ENCODE measurements around the gene KLHL30. TPM values are rescaled to one million over a fixed set of nuclear protein-coding genes. Genes with fewer than 3 reads are reported as not detected.

The KLHL30 gene
- total and polyA plus RNA-seq, 3 donors from 2014 or later, result 0.16 to 0.37 (median 0.29) TPM

DNA sequence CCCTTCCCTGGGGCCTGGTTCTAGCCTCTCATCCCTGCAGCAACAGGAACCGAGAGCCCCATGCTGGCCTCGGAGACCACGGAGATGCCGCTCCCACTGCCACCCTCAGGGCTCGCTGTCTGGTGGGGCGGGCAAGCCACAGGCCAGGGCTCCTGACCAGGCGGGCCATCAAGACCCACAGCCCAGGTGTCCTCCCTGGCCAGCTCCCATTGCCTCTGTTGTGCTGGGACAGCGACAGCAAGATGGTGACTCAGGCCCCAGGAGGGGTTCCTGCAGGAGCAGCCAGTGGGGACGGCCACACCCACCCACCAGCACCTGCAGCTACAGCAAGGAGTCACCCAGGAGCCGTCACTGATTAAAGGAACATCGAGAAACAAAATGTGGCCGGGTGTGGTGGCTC is 7.4 kb downstream of the KLHL30 start:
- 87 to 94% methylated on average over 8 to 12 of the region's 12 CpGs for WGBS, 2 donors
- TF ChIP-seq POLR2A (IDR thresholded peaks at IDR 0.05), result no peak
- TF ChIP-seq, protein P1, sequence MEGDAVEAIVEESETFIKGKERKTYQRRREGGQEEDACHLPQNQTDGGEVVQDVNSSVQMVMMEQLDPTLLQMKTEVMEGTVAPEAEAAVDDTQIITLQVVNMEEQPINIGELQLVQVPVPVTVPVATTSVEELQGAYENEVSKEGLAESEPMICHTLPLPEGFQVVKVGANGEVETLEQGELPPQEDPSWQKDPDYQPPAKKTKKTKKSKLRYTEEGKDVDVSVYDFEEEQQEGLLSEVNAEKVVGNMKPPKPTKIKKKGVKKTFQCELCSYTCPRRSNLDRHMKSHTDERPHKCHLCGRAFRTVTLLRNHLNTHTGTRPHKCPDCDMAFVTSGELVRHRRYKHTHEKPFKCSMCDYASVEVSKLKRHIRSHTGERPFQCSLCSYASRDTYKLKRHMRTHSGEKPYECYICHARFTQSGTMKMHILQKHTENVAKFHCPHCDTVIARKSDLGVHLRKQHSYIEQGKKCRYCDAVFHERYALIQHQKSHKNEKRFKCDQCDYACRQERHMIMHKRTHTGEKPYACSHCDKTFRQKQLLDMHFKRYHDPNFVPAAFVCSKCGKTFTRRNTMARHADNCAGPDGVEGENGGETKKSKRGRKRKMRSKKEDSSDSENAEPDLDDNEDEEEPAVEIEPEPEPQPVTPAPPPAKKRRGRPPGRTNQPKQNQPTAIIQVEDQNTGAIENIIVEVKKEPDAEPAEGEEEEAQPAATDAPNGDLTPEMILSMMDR (IDR thresholded peaks at IDR 0.05), result no peak
- Histone ChIP-seq H3K4me3 (no peak overlapping the region), H3K4me1 (no peaks in the 10 kb centered on the region), H3K27me3 (no peaks in the 10 kb centered on the region), H3K9me3 (no peaks in the 10 kb centered on the region), H3K36me3 (ENCODE audit: low read depth, missing control alignments) (no peaks in the 10 kb centered on the region), H3K27ac (no peak overlapping the region)
- DNase-seq, result no peak
- intact Hi-C loops (cut with DNase I; ENCODE audit: low total_unique reads), result no loop called here

DNA sequence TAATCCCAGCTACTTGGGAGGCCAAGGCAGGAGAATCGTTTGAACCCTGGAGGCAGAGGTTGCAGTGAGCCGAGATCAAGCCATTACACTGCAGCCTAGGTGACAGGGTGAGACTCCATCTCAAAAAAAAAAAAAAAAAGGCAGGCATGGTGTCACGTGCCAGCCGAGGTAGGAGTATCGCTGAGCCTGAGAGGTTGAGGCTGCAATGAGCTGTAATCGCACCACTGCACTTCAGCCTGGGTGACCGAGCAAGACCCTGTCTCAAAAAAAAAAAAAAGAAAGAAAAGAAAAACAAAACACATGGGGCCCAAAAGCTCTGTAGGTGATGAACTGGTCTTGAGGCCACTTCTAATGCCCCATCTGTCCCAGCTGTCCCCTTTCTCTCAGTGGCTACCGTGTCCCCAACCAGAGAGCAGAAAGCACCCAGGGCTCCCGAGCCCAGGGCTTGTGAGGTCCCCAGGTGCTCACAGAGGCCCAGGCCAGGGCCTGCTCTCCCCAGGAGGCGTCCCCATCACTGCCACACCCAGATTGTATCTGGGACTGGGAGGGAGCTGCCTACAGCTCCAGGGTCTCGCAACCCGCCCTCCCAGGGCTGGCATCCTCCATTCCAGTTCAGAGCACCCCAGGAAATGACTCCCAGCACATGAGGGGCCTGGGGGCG is 8.5 kb downstream of the KLHL30 start:
- no peak for TF ChIP-seq POLR2A (IDR thresholded peaks at IDR 0.05)
- TF ChIP-seq, protein P1 (IDR thresholded peaks at IDR 0.05), result no peak
- Histone ChIP-seq H3K36me3 (ENCODE audit: low read depth, missing control alignments) (no peaks in the 10 kb centered on the region), H3K9me3 (no peaks in the 10 kb centered on the region), H3K4me3 (no peak overlapping the region), H3K27ac (no peak overlapping the region), H3K4me1 (no peaks in the 10 kb centered on the region), H3K27me3 (no peaks in the 10 kb centered on the region)
- intact Hi-C loops (cut with DNase I; ENCODE audit: low total_unique reads), result no loop called here
- no peak for DNase-seq
- 88% methylated on average over 10 to 13 of the region's 13 CpGs for whole genome bisulfite sequencing, 2 donors

DNA sequence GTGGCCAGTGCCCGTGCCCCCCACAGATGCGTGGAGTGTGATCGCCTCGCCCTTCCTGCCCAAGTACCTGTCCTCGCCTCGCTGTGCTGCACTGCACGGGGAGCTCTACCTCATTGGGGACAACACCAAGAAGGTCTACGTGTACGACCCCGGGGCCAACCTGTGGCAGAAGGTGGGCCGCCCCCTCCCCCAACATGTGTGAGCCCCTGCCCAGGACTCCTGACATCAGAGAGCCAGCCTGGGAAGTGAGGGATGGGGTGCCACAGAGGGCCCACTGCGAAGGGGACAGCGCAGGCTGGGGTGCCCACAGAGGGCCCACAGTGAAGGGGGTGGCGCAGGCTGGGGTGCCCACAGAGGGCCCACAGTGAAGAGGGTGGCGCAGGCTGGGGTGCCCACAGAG is 10.5 kb downstream of the KLHL30 start:
- no peak for TF ChIP-seq POLR2A (IDR thresholded peaks at IDR 0.05)
- TF ChIP-seq, protein P1 (IDR thresholded peaks at IDR 0.05), result no peak
- Histone ChIP-seq H3K9me3 (no peaks in the 10 kb centered on the region), H3K36me3 (ENCODE audit: low read depth, missing control alignments) (no peaks in the 10 kb centered on the region), H3K4me3 (no peak overlapping the region), H3K27me3 (no peaks in the 10 kb centered on the region), H3K4me1 (no peaks in the 10 kb centered on the region), H3K27ac (no peak overlapping the region)
- 93 to 97% methylated on average over 8 to 15 of the region's 15 CpGs for WGBS, 2 donors
- DNase-seq, result no peak
- intact Hi-C loops (cut with DNase I; ENCODE audit: low total_unique reads), result no loop called here

DNA sequence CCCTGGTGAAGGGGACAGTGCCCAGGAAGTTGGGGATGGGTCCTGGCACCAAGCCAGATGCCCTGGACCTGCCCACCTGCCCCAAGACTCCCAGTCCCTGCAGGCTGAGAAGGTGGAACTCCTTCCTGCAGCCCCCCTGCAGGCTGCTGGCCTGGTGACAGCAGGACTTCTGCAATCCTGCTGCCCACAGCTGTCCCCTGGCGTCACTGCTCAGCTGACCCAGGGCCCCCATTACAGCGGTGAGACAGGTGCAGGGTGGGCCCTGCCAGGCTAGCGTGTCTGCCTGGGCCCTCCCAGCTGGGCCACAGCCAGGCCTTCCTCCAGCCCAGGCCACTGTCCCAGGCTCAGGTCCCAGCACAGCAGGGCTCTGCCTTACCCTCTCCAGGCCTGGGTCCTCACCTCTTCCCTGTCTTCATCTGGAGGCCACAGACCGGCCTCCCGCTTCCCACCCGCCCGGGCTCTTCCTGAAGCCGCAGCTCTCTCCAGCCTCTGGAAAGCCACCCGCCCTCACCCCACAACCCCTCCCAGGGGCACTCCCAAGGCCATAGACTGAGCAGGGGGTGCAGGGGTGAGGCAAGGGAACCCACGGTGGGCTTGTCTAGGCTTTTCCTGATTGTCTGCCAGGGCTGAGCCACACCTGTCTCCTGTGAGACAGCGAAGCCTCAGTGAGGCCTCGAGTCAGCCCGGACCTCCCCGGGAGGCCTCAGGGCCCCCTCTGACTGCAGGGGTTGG is 11.5 kb downstream of the KLHL30 start:
- Histone ChIP-seq H3K36me3 (ENCODE audit: low read depth, missing control alignments) (no peaks in the 10 kb centered on the region), H3K27ac (no peak overlapping the region), H3K4me3 (no peak overlapping the region), H3K4me1 (no peaks in the 10 kb centered on the region), H3K27me3 (no peaks in the 10 kb centered on the region), H3K9me3 (no peaks in the 10 kb centered on the region)
- DNase-seq, result no peak
- 83% methylated on average over 14 of the region's 14 CpGs; no CpG with 5 or more reads in 1 of the 2 donors for WGBS, 2 donors
- no peak for TF ChIP-seq POLR2A (IDR thresholded peaks at IDR 0.05)
- TF ChIP-seq, protein P1 (IDR thresholded peaks at IDR 0.05), result no peak
- intact Hi-C loops (cut with DNase I; ENCODE audit: low total_unique reads), result no loop called here
